Non-pigmented ciliary epithelial cell (primary cell): ENCODE results near the gene SRP68.
"Not testable (repeated sequence)": the region's sequence is repeated elsewhere in the genome, so short reads cannot be mapped to it uniquely, and the experiment has no call there.

Source experiments
- DNase-seq: peaks from one replicate; pipeline ENCODE4 v3.0.0-alpha.2; 2010; ENCODE audit warnings: low read depth

SRP68 gene

DNA sequence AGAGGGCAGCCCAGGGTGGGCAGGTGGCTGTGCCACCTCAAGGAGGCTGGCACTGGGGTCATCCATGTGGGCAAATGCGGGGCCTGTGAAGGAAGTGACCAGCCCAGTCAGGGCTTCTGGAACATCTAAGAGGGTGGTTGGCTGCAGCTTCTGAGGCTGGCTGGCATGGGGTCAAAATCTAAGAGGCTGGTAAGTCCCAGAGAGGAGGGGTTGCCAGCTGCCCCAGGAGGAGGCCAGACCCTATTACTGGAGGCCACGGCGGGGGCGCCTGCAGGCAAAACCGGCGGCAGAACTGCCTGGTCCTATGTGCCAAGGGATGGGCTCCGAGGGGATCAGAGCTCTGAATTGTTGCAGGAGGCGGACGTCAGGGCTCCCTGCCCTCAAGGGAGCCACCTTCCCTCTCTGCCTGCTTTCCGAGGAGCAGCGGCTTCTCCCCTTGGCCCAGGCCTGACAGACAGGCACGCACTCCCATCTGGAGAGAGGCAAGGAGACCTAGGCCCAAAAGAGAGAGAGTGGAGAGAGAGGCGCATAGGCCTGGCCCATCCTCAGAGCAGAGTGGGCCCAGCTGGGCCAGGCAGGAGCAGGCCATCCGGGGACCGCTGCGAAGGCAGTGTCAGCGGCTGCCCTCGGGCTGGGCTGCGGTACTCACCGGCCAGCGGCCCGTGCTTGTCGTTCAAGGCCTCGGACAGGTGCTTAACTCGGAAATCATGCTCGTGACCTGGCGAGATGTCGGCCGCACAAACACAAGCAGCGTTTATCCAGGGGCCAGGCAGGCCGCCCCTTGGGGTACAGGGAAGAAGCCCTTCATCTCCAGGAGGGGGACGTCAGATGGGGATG lies 17.6 kb upstream of the SRP68 start:
- DNase-seq, result no peak

DNA sequence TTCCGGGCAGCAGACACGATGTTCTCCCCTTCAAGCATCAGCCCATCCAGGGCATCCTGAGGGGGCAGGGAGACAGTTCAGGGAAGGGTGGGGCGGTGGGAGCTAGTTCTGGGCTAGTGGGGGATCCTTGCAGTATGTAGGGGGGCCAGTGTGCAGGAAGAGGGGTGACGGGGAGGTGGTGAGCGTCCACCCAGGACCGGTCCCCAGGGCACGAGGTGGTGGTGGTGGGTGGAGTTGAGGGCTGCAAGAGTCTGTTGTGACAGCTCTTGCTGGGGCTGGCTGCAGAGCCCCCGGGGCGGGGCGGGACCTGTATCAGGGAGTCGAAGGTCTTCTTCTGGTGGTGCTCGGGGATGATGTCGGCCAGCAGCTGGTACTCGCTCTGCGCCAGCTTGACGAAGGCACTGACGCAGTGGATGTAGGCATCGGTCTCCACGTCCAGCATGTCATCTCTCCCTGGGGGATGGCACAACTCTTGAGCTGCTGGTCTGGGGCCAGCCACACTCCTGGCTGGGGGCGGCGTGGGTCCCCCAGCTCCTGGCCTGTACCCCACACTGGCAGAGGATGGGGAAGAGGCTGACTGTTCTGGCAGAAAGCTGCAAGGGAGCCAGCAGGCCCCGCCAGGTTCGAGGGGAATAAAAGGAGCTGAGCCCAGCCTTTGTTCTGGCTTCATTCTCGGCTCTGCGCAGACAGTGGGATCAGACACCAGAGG lies 16.7 kb upstream of the SRP68 start:
- no peak for DNase-seq

DNA sequence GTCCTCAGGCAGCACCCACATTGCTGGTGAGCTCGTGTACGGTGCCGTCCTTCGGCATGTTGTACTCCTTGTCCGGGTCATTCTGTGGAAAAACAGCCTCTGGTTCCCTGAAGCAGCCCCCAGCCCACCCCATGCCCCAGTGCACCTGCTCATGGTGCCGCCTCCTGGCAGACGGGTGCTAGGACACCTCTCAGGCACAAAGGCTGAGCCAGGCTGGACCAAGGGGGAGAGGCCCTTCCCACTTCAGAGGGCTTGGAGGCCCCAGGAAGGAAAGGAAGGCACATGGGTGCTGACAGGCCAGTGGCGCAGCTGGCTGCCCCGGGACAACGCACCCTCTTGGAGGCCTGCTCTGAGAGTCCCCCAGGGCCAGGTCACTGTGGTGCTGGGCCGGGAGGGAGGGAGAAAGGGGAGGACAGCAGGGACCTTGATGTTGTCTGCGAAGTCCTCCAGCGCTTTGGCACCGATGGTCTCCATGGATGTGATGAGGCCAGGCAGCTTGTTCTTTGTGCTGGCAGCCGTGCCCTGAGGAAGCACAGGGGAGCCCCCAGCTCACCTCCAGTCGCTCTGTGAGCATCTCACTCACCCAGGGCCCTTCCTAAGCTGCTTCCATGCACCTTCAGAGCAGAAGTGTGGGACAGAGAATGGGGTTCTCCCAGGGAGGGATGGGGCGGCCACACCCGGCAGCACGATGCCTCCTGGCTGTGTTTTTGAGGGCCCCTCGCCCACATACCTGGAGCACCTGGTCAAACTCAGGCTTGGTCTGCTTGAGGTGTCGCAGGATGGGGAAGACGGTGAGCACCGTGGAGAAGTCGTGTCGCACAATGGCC lies 15.9 kb upstream of the SRP68 start:
- DNase-seq, result no peak

DNA sequence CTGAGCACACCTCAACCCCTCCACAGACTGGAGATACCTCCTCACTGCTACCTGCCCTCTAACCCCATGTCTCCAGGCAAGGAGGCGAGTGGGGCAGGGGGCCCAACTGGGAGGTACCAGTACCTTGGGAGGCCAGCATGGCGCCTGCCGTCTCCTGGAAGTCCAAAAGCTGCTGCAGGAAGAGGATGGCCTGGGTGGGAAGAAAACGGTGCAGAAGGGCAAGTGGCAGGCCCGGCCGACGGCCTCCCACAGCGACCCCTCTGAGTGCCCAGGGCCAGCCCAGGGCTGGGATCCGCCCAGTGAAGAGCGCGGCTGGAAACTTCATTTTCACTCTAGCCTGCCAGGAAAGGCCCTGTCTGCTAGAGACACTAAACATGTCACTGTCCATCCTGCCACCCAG lies 15.2 kb upstream of the SRP68 start:
- no peak for DNase-seq

DNA sequence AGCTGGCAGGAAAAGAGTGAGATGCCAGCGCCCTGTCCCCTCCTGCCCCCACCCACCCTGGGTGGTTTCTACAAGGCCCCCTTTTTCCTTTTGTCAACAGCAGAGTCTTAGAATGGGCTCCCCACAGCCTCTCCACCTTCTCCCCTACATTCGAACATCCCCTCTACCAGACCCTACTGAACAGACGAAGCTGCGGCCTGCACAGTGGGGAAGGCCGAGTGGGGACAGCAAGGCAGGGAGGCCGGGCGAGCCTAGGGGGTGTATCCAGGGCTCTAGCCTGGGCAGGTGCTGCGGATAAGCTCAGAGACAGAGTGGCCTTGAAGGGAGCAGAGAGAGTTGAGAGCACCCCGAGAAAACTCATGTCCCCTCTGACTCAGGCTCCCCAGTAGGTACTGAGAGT lies 14.1 kb upstream of the SRP68 start:
- no peak for DNase-seq

DNA sequence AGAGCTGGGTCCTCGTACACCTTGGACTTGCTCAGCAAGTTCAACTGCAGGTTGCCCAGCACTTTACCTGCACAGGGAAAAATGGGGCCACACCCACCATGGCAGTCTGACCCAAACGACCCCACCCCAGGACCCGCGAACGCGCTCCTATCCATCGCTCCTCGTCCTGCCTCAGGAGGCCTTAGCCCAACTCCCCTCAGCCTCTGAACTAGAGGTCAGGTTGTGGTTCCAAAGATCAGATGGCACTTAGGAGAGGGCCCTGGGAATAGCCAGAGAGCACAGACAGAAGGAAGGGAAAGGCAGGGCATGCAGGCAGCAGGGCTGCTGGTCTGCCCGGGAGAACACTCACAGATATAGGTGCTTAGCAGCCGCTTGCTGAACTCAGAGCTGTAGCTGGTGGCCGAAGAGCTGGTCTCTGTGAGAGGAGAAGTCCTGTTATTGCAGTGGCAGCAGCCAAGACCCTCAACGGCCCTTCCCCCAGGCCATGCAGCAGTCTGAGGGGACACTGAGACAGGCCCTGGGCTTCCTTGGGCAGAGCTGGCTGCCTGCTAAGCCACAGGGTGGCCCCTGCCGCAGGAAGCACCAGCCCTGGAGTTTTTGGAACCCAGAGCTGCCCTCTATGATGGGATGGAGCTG lies 13.5 kb upstream of the SRP68 start:
- DNase-seq, result no peak

DNA sequence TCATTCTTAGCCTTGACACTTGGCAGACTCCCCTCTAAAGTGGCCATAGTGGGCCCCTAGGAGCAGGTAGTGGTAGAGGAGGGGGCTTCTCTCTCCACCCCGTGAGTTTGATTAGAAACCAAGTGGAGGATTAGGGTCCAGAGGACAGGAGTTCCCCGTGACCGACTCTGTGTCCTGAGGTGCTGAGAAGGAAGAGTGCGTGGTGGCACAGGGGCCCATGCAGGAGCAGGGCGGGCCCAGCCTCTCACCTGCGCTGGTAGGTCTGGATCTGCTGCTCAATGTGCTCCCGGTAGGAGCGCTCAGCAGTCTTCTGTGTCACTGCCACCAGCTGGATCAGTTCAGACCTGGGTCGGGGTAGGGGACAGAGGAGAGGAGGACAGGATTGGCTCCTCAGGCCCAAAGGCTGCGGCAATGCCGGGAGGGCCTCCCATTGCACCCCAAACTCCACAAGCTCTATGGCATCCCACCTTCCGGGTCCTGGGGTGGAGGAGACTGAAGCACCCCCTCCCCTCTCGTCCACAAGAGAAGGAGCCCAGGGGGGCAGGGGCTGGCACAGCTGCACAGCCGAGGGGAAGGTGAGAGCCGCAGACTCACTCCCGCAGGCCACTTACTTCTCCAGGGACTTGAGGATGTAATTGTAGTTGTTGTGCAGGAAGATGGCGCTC lies 12.9 kb upstream of the SRP68 start:
- DNase-seq, result no peak

DNA sequence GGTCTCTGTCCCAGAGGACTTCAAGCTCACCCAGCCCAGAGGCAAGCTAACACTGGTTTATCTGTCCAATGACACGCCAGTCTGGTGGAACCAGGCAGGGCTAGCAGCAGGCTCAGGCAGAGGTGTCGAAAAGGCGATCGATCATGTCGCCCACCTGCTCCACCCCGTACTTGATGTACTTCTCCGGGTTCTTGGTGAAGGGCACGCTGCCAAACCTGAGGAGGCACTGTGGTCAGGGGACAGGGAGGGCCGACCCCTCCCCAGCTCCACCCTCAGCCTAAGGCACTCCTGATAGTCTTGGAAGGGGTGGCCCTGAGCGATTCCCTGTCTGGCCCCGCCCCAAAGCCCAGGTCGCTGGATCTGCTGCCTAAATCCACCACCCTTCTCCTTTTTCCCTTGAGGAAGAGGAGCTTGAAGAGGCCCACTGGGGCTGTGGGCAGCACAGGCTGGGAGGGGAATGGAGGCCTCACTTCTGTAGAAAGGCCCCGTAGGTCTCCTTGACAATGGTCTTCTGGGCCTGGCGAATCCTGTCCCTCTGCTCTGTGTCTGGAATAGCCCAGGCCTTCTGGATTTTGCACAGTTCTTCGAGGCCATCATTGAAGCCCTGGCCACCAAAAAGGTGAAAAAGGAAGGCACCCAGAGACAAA lies 11.3 kb upstream of the SRP68 start:
- DNase-seq, result no peak

DNA sequence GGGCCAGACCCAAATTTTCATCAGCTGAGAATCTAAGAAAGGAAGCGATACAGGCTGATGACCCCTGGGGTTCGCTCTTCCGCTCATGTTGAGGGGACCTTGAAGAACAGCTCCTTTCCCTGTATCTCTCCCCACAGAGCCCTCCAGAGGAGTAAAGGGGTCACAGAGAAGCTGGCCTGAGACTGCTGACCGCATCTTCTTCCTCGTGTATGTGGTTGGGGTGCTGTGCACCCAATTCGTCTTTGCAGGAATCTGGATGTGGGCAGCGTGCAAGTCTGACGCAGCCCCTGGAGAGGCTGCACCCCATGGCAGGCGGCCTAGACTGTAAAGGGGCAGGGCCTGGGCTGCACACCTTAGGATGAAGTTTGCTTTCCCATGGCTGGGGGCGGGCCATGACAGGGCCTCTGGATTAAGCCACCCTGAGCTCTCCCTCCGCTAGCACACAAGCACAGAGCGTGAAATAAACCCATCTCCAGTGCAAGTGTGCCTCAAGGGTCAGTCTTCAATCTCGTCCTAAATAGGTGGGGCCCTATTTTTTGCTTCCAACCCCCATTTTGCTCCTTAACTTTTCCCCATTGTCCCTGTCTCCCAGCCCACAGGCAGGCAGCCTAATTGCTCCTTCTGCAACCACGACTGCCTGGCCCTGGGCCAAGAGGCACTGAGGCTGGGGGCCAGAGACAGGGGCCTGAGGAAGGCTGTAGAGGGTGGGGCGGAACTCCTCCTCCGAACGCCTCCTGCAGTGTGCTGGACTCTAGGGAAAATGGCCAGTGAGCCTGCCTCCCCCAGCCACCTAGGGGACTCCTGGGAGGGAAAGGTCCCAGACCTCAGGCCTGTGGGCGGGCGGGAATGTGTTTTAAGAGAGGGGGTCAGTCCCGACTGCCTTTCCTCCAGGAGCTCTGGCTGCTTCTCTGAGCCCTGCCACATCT lies 10.3 kb upstream of the SRP68 start:
- DNase-seq, result no peak

DNA sequence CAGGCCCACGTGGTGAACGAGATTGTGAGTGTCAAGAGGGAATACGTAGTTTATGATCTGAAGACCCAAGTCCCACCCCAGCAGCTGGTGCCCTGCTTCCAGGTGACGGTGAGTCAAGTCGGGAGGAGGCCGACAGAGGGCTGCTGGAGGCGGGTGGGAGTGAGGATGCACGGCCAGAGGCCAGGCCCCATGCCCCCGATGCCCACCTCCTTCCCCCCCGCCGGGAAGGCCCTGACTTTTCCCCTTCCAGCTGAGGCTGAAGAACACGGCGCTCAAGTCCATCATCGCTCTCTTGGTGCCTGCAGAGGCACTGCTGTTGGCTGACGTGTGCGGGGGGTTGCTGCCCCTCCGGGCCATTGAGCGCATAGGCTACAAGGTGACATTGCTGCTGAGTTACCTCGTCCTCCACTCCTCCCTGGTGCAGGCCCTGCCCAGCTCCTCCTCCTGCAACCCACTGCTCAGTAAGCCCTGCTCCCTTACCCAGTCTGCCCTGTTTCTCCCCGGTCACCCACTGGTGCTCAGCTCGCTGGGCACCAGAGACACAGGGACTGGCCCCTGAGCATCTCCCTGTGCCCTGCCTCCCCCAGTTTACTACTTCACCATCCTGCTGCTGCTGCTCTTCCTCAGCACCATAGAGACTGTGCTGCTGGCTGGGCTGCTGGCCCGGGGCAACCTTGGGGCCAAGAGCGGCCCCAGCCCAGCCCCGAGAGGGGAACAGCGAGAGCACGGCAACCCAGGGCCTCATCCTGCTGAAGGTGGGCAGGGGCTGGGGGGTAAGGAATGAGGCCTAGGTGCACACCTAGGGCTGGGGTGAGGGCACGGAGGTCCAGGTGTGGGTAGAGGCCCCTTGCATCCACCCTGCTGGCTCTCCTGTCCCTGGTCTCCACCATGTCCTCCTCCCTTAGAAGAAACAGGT lies 9.2 kb upstream of the SRP68 start:
- no peak for DNase-seq

DNA sequence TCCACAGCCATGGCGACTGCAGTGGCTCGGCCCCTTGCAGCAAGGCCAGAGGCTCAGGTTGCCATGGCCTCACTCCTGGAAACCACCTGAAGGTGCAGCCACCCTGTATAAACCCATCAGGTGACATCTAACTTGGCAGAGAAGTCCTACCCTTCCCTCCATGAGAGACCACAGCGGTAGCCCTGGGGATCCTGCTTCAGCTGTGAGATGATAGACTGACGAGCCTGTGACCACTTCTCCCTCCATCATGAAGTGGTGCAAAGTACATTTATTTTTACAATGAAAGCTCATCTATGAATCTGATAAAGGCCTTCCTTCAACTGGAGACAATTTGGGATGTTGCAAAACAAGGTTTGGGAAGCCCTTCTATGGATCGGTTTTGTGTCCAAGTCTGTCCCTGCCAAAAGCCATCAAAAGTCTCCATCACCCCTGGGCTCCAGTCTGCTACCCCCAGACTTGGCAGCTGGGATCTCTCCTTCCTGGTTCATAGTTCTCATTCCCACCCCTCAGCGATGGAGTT lies 8.5 kb upstream of the SRP68 start:
- DNase-seq, result no peak

DNA sequence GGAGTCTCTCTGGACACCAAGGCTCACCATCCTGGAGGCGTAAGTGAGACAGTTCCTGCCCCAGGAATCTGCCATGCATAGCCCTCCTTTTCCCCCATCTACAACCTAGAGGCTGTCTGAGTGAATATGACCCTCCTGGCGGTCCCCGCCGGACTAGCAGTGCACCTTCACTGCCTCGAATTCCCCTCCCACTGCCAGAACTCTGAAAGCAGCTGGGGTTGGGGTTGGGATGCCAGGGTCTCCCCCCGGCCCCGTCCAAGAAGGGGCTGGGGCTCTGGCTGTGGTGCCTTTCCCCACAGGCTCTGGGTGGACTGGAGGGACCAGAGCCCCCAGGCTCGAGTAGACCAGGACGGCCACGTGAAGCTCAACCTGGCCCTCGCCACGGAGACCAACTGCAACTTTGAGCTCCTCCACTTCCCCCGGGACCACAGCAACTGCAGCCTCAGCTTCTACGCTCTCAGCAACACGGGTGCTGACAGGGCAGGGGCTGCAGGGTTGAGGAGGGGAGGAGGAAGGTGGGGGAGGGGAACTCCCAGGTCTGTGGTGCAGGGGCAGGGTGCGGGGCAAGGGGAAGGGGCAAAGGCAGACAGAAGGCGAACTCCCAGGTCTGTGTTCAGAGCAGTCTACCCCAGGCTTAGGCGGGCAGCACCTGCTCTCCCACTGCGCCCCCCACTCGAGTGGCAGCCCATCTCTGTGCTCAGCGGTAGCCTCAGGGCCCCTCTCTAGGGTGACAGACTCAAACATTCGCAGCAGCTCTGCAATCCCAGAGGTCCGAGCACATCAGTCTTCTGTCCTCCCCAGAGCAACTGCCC lies 7.8 kb upstream of the SRP68 start:
- no peak for DNase-seq

DNA sequence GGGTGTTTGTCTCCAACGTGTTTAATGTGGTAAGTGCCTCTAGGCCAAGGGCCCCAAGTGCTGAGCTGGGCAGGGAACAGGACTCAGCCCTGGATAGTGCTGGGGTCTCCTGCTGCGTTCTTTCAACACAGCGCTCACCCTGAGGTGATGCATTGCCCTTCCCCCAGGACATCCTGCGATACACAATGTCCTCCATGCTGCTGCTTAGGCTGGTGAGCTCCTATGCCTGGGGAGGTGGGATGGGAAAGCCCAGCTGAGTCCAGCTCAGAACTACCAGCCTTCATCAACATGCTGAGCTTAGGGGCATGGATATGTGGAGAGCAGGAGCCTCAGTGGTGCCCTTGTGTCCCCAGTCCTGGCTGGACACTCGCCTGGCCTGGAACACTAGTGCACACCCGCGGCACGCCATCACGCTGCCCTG lies 7.2 kb upstream of the SRP68 start:
- DNase-seq, result no peak

DNA sequence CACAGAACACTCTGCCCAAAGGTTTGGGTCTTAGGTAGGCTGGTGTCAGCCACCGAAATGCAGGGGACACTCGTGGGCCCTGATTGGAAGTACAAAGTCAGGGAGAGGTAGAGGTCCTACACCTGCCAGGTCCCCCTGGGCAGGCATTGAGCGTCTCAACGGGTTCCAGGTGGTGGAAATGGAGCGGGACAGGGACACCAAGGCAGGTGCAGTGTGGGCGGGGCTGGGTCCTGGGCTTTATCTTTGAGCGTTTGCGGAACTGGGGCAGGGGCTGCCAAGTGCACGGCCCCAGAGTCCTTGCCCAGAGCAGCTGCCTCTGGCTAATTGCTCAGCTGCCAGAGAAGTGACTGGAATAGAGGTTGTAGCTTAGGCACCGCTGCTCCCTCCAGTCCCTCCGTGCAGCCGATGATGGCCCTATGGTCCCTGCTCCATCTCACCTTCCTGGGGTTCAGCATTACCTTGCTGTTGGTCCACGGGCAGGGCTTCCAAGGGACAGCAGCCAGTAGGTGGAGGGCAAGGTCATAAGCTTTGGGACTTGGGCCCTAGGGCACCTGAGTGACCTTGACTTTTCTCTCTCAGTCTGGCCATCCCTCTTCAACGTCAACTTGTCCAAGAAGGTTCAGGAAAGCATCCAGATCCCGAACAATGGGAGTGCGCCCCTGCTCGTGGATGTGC lies 6.7 kb upstream of the SRP68 start, which contains the start of gene ZACN:
TSS of gene ZACN (plus strand) at position 323 of the 675 bp plus-strand sequence. CDS start at position 406, 83 bp downstream.
- DNase-seq, result no peak

DNA sequence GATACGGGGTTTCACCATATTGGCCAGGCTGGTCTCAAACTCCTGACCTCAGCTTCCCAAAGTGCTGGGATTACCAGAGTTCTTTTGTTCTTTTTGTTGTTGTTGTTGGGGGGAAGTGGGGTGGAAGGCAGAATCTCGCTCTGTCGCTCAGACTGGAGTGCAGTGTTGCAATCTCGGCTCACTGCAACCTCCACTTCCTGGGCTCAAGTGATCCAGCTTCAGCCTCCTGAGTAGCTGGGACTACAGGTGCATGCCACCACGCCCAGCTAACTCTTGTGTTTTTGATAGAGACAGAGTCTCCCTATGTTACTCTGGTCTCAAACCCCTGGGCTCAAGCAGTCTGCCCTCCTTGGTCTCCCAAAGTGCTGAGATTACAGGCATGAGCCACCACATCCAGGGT lies 6.1 kb upstream of the SRP68 start:
- DNase-seq, result not testable (repeated sequence)

DNA sequence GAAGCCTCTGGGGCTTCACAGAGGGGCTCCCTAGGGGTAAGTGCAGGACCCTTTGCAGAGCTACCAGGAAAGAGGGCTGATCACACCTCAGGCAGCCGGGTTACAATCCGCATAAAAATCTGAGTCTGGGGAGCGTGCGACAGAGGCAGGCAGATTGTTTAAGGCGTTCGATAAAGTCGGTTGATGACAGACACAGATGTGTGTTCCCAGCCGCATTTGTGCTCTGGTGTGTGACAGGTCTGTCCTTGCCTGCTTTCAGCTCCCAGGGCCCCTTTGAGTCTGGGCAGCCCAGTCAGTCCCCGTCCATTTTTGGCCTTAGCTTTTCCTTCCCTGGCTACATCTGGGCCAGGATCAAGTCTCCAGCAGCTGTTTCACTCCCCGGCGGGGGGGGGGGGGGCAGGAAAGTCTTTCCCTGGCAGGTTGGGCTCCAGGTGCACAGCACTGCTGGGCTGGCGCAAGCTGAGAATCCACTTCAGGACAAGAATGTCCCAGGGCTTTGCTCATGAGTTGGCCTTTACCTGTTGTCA lies 5.3 kb upstream of the SRP68 start:
- no peak for DNase-seq
